ENCODE data around the gene LRP1B. TPM values are rescaled to one million over a fixed set of nuclear protein-coding genes. Genes with fewer than 3 reads are reported as not detected.

Gene LRP1B
- total RNA-seq, 2 experiments from 2014 or later: not detected

GRCh38 chr2:141522048-141522447, 608.8 kb downstream of the LRP1B start:
- peaks cover 4% of the 10 kb centered on the region for H3K9me3 Mint-ChIP-seq (ENCODE audit: insufficient read depth)
- no peak for ATAC-seq
- H3K4me1 Mint-ChIP-seq (ENCODE audit: low read depth): no peaks in the 10 kb centered on the region
- no peaks in the 10 kb centered on the region for H3K36me3 Mint-ChIP-seq (ENCODE audit: low read depth)
- ChIA-PET CTCF (no interaction called here), POLR2A (no interaction called here)
- H3K27ac Mint-ChIP-seq: no peak overlapping the region
- DNase-seq: no peak
- no peak overlapping the region for H3K4me3 Mint-ChIP-seq
- no peaks in the 10 kb centered on the region for H3K27me3 Mint-ChIP-seq (ENCODE audit: low read depth)

GRCh38 chr2:141519906-141520305, 610.9 kb downstream of the LRP1B start:
- Mint-ChIP-seq H3K36me3 (ENCODE audit: low read depth) (no peaks in the 10 kb centered on the region), H3K4me1 (ENCODE audit: low read depth) (no peaks in the 10 kb centered on the region), H3K4me3 (no peak overlapping the region), H3K27ac (no peak overlapping the region), H3K27me3 (ENCODE audit: low read depth) (no peaks in the 10 kb centered on the region), H3K9me3 (ENCODE audit: insufficient read depth) (peaks cover 4% of the 10 kb centered on the region)
- DNase-seq: no peak
- ChIA-PET POLR2A (no interaction called here), CTCF (no interaction called here)
- no peak for ATAC-seq

DNA sequence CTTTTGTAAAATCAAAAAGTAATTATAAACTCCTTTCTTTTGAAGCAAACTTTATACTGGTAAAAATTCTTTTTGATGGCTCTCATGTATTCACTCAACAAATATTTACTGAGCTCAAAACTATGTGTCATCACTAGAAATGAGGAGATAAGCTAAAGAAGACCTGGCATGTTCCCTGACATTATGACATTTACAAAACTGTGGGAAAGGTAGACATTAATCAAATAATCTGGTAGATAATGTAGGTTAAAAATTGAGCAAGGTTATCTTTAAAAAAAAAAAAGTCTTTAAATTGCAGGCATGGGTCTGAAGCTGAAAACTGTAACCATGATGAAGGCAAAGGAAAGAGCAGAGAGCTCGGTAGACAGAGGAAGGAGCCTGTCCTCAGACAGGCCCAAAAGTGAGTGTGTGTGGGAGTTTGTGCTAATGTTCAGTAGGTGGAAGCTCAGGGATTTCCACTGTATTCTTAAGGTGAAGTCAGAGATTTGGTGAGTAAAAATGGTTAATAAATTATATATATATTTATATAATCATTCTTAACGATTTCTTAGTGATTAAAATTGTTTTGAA, 612.9 kb downstream of the LRP1B start:
- ATAC-seq (no peak), DNase-seq (no peak)
- Mint-ChIP-seq H3K27me3 (ENCODE audit: low read depth) (no peaks in the 10 kb centered on the region), H3K9me3 (ENCODE audit: insufficient read depth) (peaks cover 10% of the 10 kb centered on the region), H3K4me1 (ENCODE audit: low read depth) (no peaks in the 10 kb centered on the region), H3K36me3 (ENCODE audit: low read depth) (no peaks in the 10 kb centered on the region), H3K4me3 (no peak overlapping the region), H3K27ac (no peak overlapping the region)
- POLR2A ChIA-PET: no interaction called here
- CTCF ChIA-PET: no interaction called here

- ChIA-PET POLR2A (no interaction called here), CTCF (no interaction called here)
- ATAC-seq (no peak), DNase-seq (no peak)
- no peaks in the 10 kb centered on the region for H3K27me3 Mint-ChIP-seq (ENCODE audit: low read depth)
- no peaks in the 10 kb centered on the region for H3K36me3 Mint-ChIP-seq (ENCODE audit: low read depth)
- peaks cover 7% of the 10 kb centered on the region for H3K9me3 Mint-ChIP-seq (ENCODE audit: insufficient read depth)
- no peak overlapping the region for H3K4me3 Mint-ChIP-seq
- no peak overlapping the region for H3K27ac Mint-ChIP-seq
- H3K4me1 Mint-ChIP-seq (ENCODE audit: low read depth): no peaks in the 10 kb centered on the region
Measured at GRCh38 chr2:141517180-141517851, 613.5 kb downstream of the LRP1B start.

- DNase-seq: no peak
- Mint-ChIP-seq H3K9me3 (ENCODE audit: insufficient read depth) (peaks cover 5% of the 10 kb centered on the region), H3K36me3 (ENCODE audit: low read depth) (no peaks in the 10 kb centered on the region), H3K4me3 (no peak overlapping the region), H3K27me3 (ENCODE audit: low read depth) (no peaks in the 10 kb centered on the region), H3K27ac (no peak overlapping the region), H3K4me1 (ENCODE audit: low read depth) (no peaks in the 10 kb centered on the region)
- CTCF ChIA-PET: no interaction called here
- no peak for ATAC-seq
- POLR2A ChIA-PET: no interaction called here
Measured at GRCh38 chr2:141515931-141516330, 614.9 kb downstream of the LRP1B start.

DNA sequence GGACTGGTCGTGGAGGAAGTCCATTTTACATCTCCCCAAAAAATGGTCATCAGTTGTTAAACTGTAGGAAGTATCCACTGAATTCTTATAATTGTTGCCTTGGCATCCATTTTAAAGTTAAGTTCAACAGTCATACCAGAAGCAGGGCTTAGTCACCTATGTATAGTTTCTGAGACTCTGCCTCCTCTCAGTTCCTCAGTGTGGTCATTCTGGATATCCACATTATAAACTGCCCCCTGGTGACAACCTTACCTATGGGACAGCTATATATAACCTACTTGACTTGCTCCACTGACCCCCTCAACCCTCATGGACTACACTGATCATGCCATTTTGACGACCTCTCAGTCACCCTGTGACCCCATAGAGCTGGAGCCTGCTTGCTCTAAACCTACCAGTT, 617.0 kb downstream of the LRP1B start:
- Mint-ChIP-seq H3K4me1 (ENCODE audit: low read depth) (no peaks in the 10 kb centered on the region), H3K27me3 (ENCODE audit: low read depth) (no peaks in the 10 kb centered on the region), H3K4me3 (no peak overlapping the region), H3K9me3 (ENCODE audit: insufficient read depth) (peaks cover 5% of the 10 kb centered on the region), H3K36me3 (ENCODE audit: low read depth) (no peaks in the 10 kb centered on the region), H3K27ac (no peak overlapping the region)
- CTCF ChIA-PET: no interaction called here
- DNase-seq (no peak), ATAC-seq (no peak)
- POLR2A ChIA-PET: no interaction called here

DNA sequence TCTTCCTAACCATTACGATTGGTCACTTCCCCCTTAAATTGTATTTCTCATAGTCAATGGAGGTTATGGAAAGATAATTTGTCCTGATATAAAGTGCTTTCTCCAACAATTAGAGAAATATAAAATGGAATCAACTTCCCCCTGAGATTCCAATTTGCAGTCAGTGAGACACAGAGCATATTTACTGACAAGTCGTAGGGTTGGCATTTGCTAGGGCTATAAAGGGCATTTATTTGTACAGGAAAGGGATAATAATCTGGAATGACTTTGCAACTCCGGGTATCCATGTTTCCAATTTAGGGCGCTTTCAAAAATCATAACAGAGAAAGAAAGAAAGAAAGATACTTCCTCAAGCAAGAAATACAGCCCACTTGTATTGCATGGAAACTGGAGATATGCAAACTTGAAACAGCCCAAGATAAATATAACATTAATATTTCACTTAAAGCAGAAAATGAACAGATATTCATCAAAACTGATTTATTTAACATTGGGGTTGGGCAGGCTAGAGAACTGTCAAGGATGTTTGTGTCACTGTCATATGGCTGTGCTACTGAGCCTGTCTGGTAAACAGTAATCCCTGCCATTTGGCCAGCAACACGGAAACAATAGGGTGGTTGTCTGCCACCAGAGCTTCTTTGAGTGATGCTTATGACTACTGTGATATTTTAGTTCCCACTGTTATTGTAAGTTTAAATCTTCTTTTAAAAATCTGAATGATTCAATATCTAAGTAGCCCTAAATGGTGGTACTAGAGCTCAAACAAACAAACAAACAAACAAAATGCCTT, 621.8 kb downstream of the LRP1B start:
- ChIA-PET CTCF (no interaction called here), POLR2A (no interaction called here)
- DNase-seq: no peak
- no peak for ATAC-seq
- Mint-ChIP-seq H3K36me3 (ENCODE audit: low read depth) (no peaks in the 10 kb centered on the region), H3K27ac (no peak overlapping the region), H3K27me3 (ENCODE audit: low read depth) (no peaks in the 10 kb centered on the region), H3K9me3 (ENCODE audit: insufficient read depth) (no peaks in the 10 kb centered on the region), H3K4me1 (ENCODE audit: low read depth) (no peaks in the 10 kb centered on the region), H3K4me3 (no peak overlapping the region)

DNA sequence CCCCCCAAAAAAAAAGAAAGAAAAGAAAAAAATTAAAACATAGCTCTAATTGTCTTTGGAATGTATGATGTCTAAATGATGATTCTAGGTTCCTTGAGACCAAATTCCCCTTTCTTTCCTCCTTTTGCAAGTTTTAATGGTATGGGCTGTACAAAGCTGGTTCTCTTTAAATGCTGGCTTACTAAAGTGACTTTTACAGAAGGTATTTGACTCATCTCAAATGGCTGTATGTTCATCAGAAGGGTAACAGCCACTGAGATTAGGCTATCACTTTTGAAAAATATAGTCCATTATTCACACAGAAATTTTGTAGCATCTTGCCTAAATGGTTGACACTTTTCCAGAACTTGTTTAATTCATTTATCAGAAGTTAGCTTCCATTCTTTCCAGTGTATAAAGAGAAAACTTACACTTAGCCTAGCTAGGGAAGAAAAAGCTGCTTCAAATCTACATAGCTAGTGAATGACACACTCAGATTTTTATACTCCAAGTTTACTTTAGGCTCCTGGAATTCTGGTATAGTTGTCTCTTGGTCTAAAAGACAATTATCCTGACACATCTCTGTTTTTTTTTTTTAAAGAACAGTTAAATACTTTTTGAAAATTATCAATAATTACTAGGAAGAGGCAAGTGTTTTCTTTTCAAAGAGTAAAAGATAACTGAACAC, 622.6 kb downstream of the LRP1B start:
- no peaks in the 10 kb centered on the region for H3K4me1 Mint-ChIP-seq (ENCODE audit: low read depth)
- ChIA-PET CTCF (no interaction called here), POLR2A (no interaction called here)
- no peaks in the 10 kb centered on the region for H3K27me3 Mint-ChIP-seq (ENCODE audit: low read depth)
- H3K27ac Mint-ChIP-seq: no peak overlapping the region
- no peak overlapping the region for H3K4me3 Mint-ChIP-seq
- no peak for ATAC-seq
- DNase-seq: no peak
- no peaks in the 10 kb centered on the region for H3K9me3 Mint-ChIP-seq (ENCODE audit: insufficient read depth)
- H3K36me3 Mint-ChIP-seq (ENCODE audit: low read depth): no peaks in the 10 kb centered on the region

DNA sequence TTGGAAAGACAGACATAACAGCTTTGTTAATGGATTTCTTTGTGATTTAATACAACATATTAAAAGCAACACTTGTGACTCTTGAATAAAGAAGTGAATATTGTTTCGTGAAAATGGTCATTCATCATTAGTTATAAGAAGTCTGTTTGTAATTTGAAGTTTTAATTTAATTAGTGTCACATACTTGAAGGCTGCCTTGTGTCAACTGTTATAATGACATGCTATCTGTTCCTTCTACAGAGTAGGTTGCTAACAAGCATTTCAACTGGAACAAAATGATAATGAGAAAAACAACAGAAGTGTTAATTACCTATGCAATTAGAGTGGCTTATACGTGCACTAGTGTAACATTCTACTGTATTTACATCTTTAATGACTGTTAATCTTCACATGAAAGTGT, 624.7 kb downstream of the LRP1B start:
- no peak overlapping the region for H3K4me3 Mint-ChIP-seq

GRCh38 chr2:141501752-141502151, 629.1 kb downstream of the LRP1B start:
- DNase-seq (no peak), ATAC-seq (no peak)
- Mint-ChIP-seq H3K9me3 (ENCODE audit: insufficient read depth) (no peaks in the 10 kb centered on the region), H3K27me3 (ENCODE audit: low read depth) (no peaks in the 10 kb centered on the region), H3K4me1 (ENCODE audit: low read depth) (no peaks in the 10 kb centered on the region), H3K4me3 (no peak overlapping the region), H3K36me3 (ENCODE audit: low read depth) (no peaks in the 10 kb centered on the region), H3K27ac (no peak overlapping the region)
- ChIA-PET POLR2A (no interaction called here), CTCF (no interaction called here)

More for the DNA sequence above, 624.7 kb downstream of the LRP1B start:
- DNase-seq (no peak), ATAC-seq (no peak)
- ChIA-PET POLR2A (no interaction called here), CTCF (no interaction called here)
- Mint-ChIP-seq H3K4me1 (ENCODE audit: low read depth) (no peaks in the 10 kb centered on the region), H3K27me3 (ENCODE audit: low read depth) (no peaks in the 10 kb centered on the region), H3K9me3 (ENCODE audit: insufficient read depth) (no peaks in the 10 kb centered on the region), H3K27ac (no peak overlapping the region), H3K36me3 (ENCODE audit: low read depth) (no peaks in the 10 kb centered on the region)

GRCh38 chr2:141499123-141499522, 631.7 kb downstream of the LRP1B start:
- CTCF ChIA-PET: no interaction called here
- POLR2A ChIA-PET: no interaction called here
- no peak for DNase-seq
- H3K27me3 Mint-ChIP-seq (ENCODE audit: low read depth): no peaks in the 10 kb centered on the region
- no peak for ATAC-seq
- no peaks in the 10 kb centered on the region for H3K36me3 Mint-ChIP-seq (ENCODE audit: low read depth)
- no peaks in the 10 kb centered on the region for H3K4me1 Mint-ChIP-seq (ENCODE audit: low read depth)
- no peak overlapping the region for H3K4me3 Mint-ChIP-seq
- no peaks in the 10 kb centered on the region for H3K9me3 Mint-ChIP-seq (ENCODE audit: insufficient read depth)
- no peak overlapping the region for H3K27ac Mint-ChIP-seq

- Mint-ChIP-seq H3K4me1 (ENCODE audit: low read depth) (no peaks in the 10 kb centered on the region), H3K9me3 (ENCODE audit: insufficient read depth) (no peaks in the 10 kb centered on the region), H3K27me3 (ENCODE audit: low read depth) (no peaks in the 10 kb centered on the region), H3K27ac (no peak overlapping the region), H3K4me3 (no peak overlapping the region), H3K36me3 (ENCODE audit: low read depth) (no peaks in the 10 kb centered on the region)
- ATAC-seq: no peak
- POLR2A ChIA-PET: no interaction called here
- CTCF ChIA-PET: no interaction called here
- no peak for DNase-seq
Measured at GRCh38 chr2:141498561-141498960, 632.3 kb downstream of the LRP1B start.

Data from activated CD8-positive, alpha-beta T cell treated with anti-CD3 and anti-CD28 coated beads, Interleukin-2, amount 10 ng/mL, durations not matched to agents 7 days and 5 days (primary cell).